GM19099 (cell line): ENCODE data around the gene DHRSX.

Experiments used
- POLR2A ChIP-seq: IDR thresholded peaks from 3 replicates; pipeline ENCODE4 v1.6.1; 2011; ENCODE audit warnings: low read depth; ENCODE audit not compliant: insufficient read length; ENCODE audit errors: extremely low read depth

Gene DHRSX

GRCh38 chrX:2446815-2447214, 54.0 kb downstream of the DHRSX start:
- no peak for TF ChIP-seq POLR2A

GRCh38 chrX:2445662-2446623, 54.8 kb downstream of the DHRSX start:
- TF ChIP-seq POLR2A: no peak

DNA sequence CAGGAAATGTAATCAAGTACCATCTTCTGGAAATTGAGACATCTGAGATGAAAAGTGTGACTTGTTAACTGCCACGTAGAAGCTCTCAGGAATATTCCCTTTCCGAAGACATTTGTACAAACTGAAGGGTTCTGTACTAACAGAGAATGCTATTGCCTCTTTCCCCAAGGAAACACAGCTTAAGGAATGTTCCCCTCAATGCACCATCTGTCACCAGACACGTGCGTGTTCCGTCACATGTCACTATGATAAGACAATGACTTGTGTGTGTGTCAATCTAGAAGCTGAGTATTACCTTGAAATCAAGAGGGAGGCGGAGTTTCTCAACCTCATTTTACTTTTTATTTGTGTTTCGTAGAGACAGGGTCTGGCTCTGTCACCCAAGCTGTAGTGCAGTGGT, 58.1 kb downstream of the DHRSX start:
- TF ChIP-seq POLR2A: no peak

GRCh38 chrX:2441466-2441865, 59.3 kb downstream of the DHRSX start:
- TF ChIP-seq POLR2A: no peak

DNA sequence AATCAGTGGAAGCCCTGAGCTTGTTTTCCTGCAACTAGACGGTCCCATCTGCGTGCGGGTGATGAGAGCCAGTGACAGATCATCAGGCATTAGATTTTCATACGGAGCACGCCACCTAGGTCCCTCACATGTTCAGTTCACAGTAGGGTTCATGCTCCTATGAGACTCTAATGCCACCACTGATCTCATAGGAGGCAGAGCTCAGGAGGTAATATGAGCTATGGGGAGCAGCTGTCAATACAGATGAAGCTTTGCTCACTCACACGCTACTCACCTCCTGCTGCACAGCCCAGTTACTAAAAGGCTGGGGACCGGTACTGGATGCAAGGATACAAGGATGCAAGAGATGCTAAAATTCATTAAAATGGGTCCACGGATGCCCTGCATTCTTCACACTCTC, 61.2 kb downstream of the DHRSX start:
- TF ChIP-seq POLR2A: no peak

- no peak for TF ChIP-seq POLR2A
These were observed 65.3 kb downstream of the DHRSX start for GRCh38 chrX:2435465-2435864.

DNA sequence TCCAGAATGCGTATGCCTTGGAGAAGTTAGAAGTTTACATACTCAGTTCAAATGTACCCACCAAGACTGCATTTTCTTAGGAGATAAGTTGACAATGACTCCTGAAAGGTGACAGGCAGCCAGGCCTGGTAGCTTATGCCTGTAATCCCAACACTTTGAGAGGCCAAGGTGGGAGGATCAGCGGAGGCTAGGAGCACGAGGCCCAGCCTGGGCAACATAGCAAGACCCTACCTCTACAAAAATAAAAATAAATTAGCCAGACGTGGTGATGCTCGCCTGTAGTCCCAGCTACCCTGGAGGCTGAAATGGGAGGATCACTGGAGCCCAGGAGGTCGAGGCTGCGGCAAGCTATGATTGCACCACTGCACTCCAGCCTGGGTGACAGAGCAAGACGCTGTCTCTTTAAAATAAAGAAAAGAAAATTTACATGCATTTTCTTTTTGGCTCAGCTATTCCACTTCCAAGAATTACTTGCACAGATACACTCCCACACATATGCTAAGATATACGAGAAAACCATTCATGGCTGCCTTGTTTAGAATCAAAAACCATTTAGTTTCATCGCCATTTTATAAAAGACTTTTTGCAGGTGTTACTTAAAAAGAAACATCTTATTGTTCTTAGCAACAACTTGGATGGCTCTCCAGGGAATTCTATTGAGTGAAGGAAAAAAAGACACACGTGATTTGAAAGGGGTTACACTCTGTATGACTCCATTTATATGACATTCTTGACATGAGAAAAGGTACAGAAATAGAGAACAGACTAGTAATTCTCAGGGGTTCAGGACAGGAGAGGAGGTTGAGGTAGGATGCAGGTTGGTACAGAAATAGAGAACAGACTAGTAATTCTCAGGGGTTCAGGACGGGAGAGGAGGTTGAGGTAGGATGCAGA, 66.3 kb downstream of the DHRSX start:
- no peak for TF ChIP-seq POLR2A

DNA sequence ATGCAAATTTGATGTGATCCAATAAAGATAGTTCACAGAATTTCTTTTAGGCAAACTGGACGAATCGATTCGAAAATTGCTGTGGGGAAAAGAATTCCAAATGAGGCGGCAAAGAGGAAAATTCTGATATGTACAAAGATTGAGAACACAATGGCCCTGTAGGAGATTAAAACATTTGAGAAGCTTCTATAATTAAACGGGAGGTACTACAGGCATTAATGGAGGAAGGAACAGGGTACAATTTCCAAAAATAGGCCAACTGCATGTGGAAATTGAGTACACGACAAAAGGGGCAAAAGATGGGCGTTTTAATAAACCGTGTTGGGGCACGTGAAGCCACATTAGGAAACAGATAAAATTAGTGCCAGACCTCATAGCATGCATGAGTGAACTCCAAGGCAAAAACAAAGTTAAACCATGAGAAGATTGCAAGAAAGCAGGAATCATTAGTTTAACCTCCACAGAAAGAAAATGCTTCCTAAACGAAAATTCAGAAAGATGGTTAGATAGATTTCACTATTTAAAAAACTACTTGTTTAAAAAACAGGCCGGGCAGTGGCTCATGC, 68.4 kb downstream of the DHRSX start:
- no peak for TF ChIP-seq POLR2A

- TF ChIP-seq POLR2A: no peak
These were observed 70.4 kb downstream of the DHRSX start for GRCh38 chrX:2430265-2430825.

GRCh38 chrX:2427737-2428136, 73.0 kb downstream of the DHRSX start:
- TF ChIP-seq POLR2A: no peak

DNA sequence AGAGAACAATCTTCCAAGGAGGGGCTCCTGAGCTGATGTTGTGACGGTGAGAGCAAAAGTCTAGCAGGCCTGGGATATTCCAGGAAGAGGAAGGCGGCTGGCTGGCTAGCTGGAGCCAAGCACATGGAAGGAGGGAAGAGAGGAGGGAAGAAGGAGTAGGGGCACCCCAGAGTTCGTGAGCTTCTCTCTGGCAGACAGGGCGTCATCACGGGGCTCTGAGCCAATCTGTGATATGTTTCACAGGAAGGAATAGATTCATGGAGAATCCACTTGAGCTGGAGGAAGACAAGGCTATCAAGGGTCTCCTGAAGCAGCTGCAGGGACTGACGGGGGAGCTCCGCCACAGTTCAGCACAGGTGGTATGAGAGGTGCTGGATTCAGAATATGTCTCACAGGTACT, 73.6 kb downstream of the DHRSX start:
- TF ChIP-seq POLR2A: no peak

- no peak for TF ChIP-seq POLR2A
These were observed 74.4 kb downstream of the DHRSX start for GRCh38 chrX:2426289-2426882.

- no peak for TF ChIP-seq POLR2A
These were observed 75.3 kb downstream of the DHRSX start for GRCh38 chrX:2425286-2426071.

GRCh38 chrX:2424317-2424716, 76.5 kb downstream of the DHRSX start:
- TF ChIP-seq POLR2A: no peak
